HG03558 (cell line): ENCODE results near the gene NOD2.

Experiments
- ATAC-seq: cut with Tn5 transposase; IDR thresholded peaks from one replicate; pipeline ENCODE4 v1.9.1; 2021; ENCODE audit warnings: moderate number of reproducible peaks; ENCODE audit not compliant: unreplicated experiment; ENCODE audit errors: extremely low read depth

NOD2 gene

GRCh38 chr16:50711040-50711439 lies 17.6 kb downstream of the NOD2 start:
- ATAC-seq, result no peak

- ATAC-seq, result no peak
These were observed 18.6 kb downstream of the NOD2 start for GRCh38 chr16:50711862-50712559.

GRCh38 chr16:50712560-50712898 lies 19.1 kb downstream of the NOD2 start:
- no peak for ATAC-seq

GRCh38 chr16:50712956-50713355 lies 19.6 kb downstream of the NOD2 start:
- ATAC-seq, result no peak

GRCh38 chr16:50717091-50717490 lies 23.7 kb downstream of the NOD2 start:
- ATAC-seq, result no peak

GRCh38 chr16:50717494-50717893 lies 24.1 kb downstream of the NOD2 start:
- no peak for ATAC-seq

GRCh38 chr16:50718061-50718760 lies 24.8 kb downstream of the NOD2 start:
- ATAC-seq, result no peak

GRCh38 chr16:50718761-50719400 lies 25.5 kb downstream of the NOD2 start:
- ATAC-seq, result no peak

- ATAC-seq, result no peak
These were observed 26.3 kb downstream of the NOD2 start for GRCh38 chr16:50719401-50720337.

GRCh38 chr16:50721549-50722404 lies 28.4 kb downstream of the NOD2 start:
- no peak for ATAC-seq

GRCh38 chr16:50722405-50722737 lies 29.0 kb downstream of the NOD2 start:
- no peak for ATAC-seq

- ATAC-seq, result no peak
These were observed 29.6 kb downstream of the NOD2 start for GRCh38 chr16:50722960-50723359.

GRCh38 chr16:50724306-50724705 lies 30.9 kb downstream of the NOD2 start:
- ATAC-seq, result no peak

GRCh38 chr16:50731130-50731988 lies 38.0 kb downstream of the NOD2 start:
- no peak for ATAC-seq

- ATAC-seq, result no peak
These were observed 38.8 kb downstream of the NOD2 start for GRCh38 chr16:50731989-50732832.

GRCh38 chr16:50733468-50733867 lies 40.1 kb downstream of the NOD2 start:
- no peak for ATAC-seq

- no peak for ATAC-seq
These were observed 42.3 kb downstream of the NOD2 start for GRCh38 chr16:50735629-50736122.

- no peak for ATAC-seq
These were observed 43.0 kb downstream of the NOD2 start for GRCh38 chr16:50736448-50736847.
